ENCODE data around the gene SPN. TPM values are rescaled to one million over a fixed set of nuclear protein-coding genes. Genes with fewer than 3 reads are reported as not detected.
A peak's percentile ranks its signal among the peaks of the same experiment; 100 is the strongest.
"Not testable (repeated sequence)": the region's sequence is repeated elsewhere in the genome, so short reads cannot be mapped to it uniquely, and the experiment has no call there.

SPN gene
- total RNA-seq (10 to 100 TPM in 1 of 10 donors, 1 to 10 TPM in 7, under 1 TPM in 2; 0.35 to 12.6 (median 1.8) TPM), polyA plus RNA-seq (under 1 TPM; 0.29 to 0.58 TPM)
- long read RNA-seq, donor 1, partial matches to known transcripts, result 0 of 1 reads
- long read RNA-seq, donor 1, other reads (novel, unspliced or antisense), result 1 of 1 reads
- long read RNA-seq, donor 2, partial matches to known transcripts, result 0 of 1 reads
- long read RNA-seq, donor 2, other reads (novel, unspliced or antisense), result 0 of 1 reads
- long read RNA-seq, donor 3, result 0 reads

GRCh38 chr16:29663016-29663806, at the start of gene SPN:
Gene SPN (plus strand): TSS chr16:29663247. CDS start chr16:29663729, 482 bp downstream.
- H3K36me3 ChIP-seq, result no peaks in the 10 kb centered on the region
- DNase-seq (no peak), ATAC-seq (peak in 2 of 8 donors; percentile 16 to 42)
- peak within 1 kb of the TSS in 6 of 10 donors; percentile 0 to 58 (median 18) for H3K4me3 ChIP-seq
- H3K9me3 ChIP-seq, result no peaks in the 10 kb centered on the region
- peaks cover 0 to 7% (median 0%) of the 10 kb centered on the region in 7 donors for H3K27me3 ChIP-seq
- TF ChIP-seq CTCF (IDR thresholded peaks at IDR 0.05), result no peak
- intact Hi-C loops (cut with DNase I), result no loop called here
- 57 to 63% methylated on average over 18 of the region's 18 CpGs for WGBS, 2 donors
- peaks cover 0 to 56% (median 0%) of the 10 kb centered on the region in 9 donors for H3K4me1 ChIP-seq
- H3K27ac ChIP-seq, result peak within 1 kb of the TSS in 1 of 10 donors; percentile 85

GRCh38 chr16:29613307-29614057, 49.6 kb upstream of the SPN start:
- H3K36me3 ChIP-seq; intact Hi-C loops (cut with DNase I); H3K27me3 ChIP-seq; H3K9me3 ChIP-seq: not testable (repeated sequence)
- Histone ChIP-seq H3K4me1 (peaks cover 0 to 18% (median 5%) of the 10 kb centered on the region in 9 donors), H3K4me3 (peak overlapping the region; percentile 44 to 84 (median 69)), H3K27ac (peak overlapping the region in 5 of 10 donors; percentile 19 to 83 (median 43))
- 3 to 5% methylated on average over 62 to 95 of the region's 100 CpGs for WGBS, 2 donors
- DNase-seq, result peak; percentile 72 to 86
- peak; percentile 73 to 91 (median 86) for ATAC-seq

- peaks cover 0 to 18% (median 5%) of the 10 kb centered on the region in 9 donors for H3K4me1 ChIP-seq
- H3K4me3 ChIP-seq; H3K9me3 ChIP-seq; H3K36me3 ChIP-seq; H3K27me3 ChIP-seq; H3K27ac ChIP-seq; DNase-seq; intact Hi-C loops (cut with DNase I): not testable (repeated sequence)
- 47 to 50% methylated on average over 20 to 21 of the region's 22 CpGs for WGBS, 2 donors
- peak in 1 of 8 donors; percentile 6 for ATAC-seq
These were observed 48.2 kb upstream of the SPN start for GRCh38 chr16:29614691-29615314.

- intact Hi-C loops (cut with DNase I); DNase-seq: not testable (repeated sequence)
These were observed 46.9 kb upstream of the SPN start for GRCh38 chr16:29616127-29616526.

GRCh38 chr16:29620591-29620990, 42.5 kb upstream of the SPN start:
- ATAC-seq; DNase-seq; H3K4me1 ChIP-seq; H3K4me3 ChIP-seq; H3K27ac ChIP-seq; H3K36me3 ChIP-seq; H3K27me3 ChIP-seq; intact Hi-C loops (cut with DNase I); H3K9me3 ChIP-seq: not testable (repeated sequence)
- 69 to 75% methylated on average over 5 of the region's 6 CpGs for WGBS, 2 donors
- peak in 3 of 9 donors; percentile 14 to 34 (median 17) for TF ChIP-seq CTCF (IDR thresholded peaks at IDR 0.05)

More at GRCh38 chr16:29616127-29616526, 46.9 kb upstream of the SPN start:
- H3K36me3 ChIP-seq, H3K9me3 ChIP-seq, H3K4me3 ChIP-seq, ATAC-seq, H3K27ac ChIP-seq, H3K27me3 ChIP-seq: not testable (repeated sequence)
- 74 to 84% methylated on average over 5 of the region's 6 CpGs for WGBS, 2 donors
- peaks cover 0 to 17% (median 5%) of the 10 kb centered on the region in 9 donors for H3K4me1 ChIP-seq

- H3K9me3 ChIP-seq; ATAC-seq; H3K27ac ChIP-seq; H3K36me3 ChIP-seq; DNase-seq; H3K4me3 ChIP-seq; intact Hi-C loops (cut with DNase I); H3K27me3 ChIP-seq: not testable (repeated sequence)
- WGBS, 2 donors, result 72 to 78% methylated on average over 12 of the region's 18 CpGs
- peaks cover 0 to 18% (median 0%) of the 10 kb centered on the region in 9 donors for H3K4me1 ChIP-seq
These were observed 40.3 kb upstream of the SPN start for GRCh38 chr16:29622738-29623137.

GRCh38 chr16:29623253-29623652, 39.8 kb upstream of the SPN start:
- H3K9me3 ChIP-seq; H3K27me3 ChIP-seq; ATAC-seq; DNase-seq; H3K4me3 ChIP-seq; H3K36me3 ChIP-seq; H3K27ac ChIP-seq; intact Hi-C loops (cut with DNase I): not testable (repeated sequence)
- 99 to 100% methylated on average over 3 to 5 of the region's 5 CpGs for WGBS, 2 donors
- H3K4me1 ChIP-seq, result peaks cover 0 to 13% (median 0%) of the 10 kb centered on the region in 9 donors

GRCh38 chr16:29625114-29625513, 37.9 kb upstream of the SPN start:
- H3K27ac ChIP-seq, result not testable (repeated sequence)
- peak in 6 of 8 donors; percentile 46 to 80 (median 64) for ATAC-seq

More at GRCh38 chr16:29625114-29625513, 37.9 kb upstream of the SPN start:
- peaks cover 0 to 12% (median 0%) of the 10 kb centered on the region in 9 donors for H3K4me1 ChIP-seq
- intact Hi-C loops (cut with DNase I); DNase-seq; H3K9me3 ChIP-seq; H3K36me3 ChIP-seq; H3K4me3 ChIP-seq; H3K27me3 ChIP-seq: not testable (repeated sequence)
- 70% methylated on average over 4 of the region's 4 CpGs for WGBS, 2 donors

Measured in heart right ventricle (tissue), 16 donors.